Measurements from ENCODE around the gene ZNF474.

DNA sequence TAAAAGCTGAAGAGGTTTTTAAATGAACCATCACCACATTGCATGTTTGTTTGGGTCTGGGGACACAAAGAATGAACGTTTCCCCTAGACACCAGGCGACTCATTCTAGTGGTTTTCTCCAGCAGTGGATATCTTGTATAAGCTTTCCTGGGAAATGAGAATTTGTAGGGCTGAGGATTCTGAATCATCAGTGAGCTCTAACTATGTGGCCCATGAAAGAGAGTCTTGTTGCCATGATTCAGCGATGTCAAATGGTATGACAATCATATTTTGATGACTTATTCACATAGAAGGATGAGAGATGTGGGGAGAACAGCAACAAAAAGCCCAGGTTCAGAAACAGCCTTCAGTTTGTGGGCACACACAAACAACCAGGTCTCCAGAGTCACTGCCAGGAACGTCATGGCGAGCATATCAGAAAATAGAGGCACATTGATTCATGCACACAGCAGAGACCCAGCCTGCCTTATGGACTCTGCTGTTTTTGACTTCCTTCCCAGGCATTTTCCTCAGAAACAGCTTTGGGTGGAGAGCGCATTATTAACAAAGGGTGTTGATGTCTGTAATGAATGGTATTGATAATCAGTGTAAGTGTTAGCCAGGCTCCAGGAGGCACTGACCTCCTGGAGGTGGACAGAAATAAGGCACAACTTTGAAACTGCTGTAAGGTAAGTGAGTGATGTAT is 13.3 kb downstream of the ZNF474 start:
- TF ChIP-seq, protein P1, sequence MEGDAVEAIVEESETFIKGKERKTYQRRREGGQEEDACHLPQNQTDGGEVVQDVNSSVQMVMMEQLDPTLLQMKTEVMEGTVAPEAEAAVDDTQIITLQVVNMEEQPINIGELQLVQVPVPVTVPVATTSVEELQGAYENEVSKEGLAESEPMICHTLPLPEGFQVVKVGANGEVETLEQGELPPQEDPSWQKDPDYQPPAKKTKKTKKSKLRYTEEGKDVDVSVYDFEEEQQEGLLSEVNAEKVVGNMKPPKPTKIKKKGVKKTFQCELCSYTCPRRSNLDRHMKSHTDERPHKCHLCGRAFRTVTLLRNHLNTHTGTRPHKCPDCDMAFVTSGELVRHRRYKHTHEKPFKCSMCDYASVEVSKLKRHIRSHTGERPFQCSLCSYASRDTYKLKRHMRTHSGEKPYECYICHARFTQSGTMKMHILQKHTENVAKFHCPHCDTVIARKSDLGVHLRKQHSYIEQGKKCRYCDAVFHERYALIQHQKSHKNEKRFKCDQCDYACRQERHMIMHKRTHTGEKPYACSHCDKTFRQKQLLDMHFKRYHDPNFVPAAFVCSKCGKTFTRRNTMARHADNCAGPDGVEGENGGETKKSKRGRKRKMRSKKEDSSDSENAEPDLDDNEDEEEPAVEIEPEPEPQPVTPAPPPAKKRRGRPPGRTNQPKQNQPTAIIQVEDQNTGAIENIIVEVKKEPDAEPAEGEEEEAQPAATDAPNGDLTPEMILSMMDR (IDR thresholded peaks at IDR 0.05) = no peak
- TF ChIP-seq POLR2A (IDR thresholded peaks at IDR 0.05) = no peak

Measured in prostate gland (tissue), 2 donors.